AG20443 (cell line): Measurements from ENCODE around the gene PDIK1L.

Experiments used
- DNase-seq: peaks from one replicate; pipeline ENCODE4 v3.0.0; 2012; ENCODE audit warnings: low spot score, mixed read lengths

PDIK1L gene

DNA sequence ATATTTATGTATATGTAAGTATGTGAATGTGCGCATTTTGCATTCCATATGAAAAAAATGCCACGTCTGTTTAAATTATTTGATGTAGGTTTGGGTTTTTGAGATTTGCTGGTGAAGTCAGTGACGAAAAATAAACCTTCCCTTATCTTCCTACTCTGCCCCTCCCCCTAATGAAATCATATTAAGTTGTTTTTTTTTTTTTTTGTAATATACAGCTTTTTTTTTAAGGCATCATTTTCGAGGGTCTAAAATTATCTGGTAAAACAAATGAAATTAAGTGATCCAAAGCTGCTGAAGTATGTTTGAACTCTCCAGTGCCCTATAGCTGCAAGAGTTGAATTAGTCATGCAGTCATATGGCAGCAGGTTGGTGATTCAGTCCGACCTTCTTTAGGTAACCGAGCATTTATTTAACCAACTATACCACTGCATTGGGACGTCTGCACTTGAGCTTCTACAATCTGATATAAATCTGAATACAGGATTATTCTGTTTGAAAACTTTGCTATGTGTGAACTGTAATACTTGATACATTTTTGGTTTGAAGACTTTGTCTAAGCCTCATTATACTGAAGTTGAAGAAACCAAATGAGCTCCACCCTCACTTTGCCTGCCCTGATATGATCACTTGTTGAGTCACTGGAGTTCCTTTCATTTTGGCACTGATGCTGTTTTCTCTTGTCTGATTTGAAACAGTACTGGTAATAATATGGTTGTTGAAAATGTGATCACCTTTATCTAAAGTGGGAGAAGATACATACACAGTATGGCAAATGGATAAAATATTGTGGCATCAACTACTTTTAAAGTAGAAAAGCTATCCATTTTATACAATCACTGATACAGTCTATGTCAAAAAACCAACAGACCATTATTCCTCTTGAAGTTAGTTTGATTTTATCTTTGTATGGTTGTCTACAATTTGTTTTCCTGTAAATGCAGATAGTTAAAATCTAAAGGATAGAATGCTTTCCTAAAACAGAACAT, 11.7 kb downstream of the PDIK1L start:
- DNase-seq: peak; percentile 59

DNA sequence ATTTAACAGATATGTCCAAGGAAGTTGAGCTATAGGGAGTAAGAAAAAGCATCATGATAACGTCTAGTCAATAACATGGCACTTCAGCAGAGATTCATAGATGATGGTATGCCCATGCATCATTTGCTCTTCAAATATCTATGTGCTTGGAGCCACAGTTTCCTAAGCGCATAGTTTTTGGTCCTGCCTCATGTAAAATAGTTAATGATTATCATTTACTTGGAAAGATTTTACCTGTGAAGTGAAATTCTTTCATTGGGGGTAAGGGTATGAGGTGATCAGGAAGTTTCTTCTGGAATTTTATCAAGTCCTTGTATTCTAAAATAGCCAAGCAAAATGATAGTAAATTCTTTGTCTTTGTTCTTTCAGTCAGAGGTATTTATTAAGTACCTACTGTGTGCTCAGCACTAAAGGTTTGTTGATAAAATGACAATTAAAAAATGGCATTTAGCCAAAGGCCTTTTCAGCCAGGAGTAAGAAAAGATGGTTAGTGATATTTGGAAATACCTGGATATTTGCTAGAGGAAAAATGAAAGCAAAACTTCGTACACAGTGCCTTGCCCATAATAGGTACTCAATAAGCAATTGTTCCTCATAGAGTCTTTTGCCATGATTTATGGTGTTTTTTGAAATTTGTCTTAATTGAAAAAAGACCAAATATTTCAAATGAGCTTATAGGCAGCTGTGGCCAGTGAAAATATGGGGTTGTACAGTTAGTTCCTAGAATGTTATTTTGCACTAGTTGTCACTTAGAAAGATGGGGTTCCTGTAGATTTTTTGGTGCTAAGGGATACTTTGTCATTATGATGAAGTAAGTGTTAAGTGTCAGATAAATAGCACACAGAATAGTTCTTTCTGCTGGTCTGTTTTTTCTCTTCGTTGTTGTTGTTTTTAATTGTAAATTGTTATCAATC, 13.1 kb downstream of the PDIK1L start:
- no peak for DNase-seq

DNA sequence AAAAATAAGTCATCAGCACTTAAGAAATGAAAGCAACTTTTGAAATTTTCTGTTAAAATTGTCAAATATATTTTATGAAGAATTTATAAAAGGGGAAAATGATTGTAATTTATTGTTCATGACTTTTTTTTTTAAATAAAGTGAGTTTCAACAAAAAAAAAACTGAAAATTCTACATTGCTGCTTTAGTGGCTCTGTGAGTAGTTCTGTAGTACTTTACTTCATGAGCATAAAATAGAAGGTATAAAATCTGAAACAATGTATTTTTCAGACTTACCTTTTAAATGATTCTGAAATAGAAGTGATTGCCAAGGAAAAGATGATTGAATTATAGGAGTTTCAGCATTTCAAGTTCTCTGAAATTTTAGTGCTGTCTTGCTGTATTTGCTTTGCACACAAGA, 13.8 kb downstream of the PDIK1L start:
- DNase-seq: no peak

DNA sequence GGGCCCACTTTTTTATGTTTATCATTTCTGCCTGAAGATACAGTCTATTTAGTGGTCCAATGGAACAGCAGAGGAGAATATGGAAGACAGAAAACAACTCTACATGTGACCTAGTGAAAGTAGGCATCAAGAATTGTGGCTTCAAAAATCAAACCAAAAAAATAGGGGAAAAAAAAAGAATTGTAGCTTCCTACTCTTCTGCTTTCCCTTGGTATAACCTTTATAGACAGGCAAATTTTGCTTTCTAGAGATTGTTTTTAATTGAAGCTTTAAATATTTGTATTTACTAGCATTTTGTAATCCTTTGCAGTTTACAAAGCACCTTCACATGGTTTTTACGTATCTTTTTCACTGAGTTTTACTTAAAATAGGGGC, 14.3 kb downstream of the PDIK1L start:
- DNase-seq: no peak

DNA sequence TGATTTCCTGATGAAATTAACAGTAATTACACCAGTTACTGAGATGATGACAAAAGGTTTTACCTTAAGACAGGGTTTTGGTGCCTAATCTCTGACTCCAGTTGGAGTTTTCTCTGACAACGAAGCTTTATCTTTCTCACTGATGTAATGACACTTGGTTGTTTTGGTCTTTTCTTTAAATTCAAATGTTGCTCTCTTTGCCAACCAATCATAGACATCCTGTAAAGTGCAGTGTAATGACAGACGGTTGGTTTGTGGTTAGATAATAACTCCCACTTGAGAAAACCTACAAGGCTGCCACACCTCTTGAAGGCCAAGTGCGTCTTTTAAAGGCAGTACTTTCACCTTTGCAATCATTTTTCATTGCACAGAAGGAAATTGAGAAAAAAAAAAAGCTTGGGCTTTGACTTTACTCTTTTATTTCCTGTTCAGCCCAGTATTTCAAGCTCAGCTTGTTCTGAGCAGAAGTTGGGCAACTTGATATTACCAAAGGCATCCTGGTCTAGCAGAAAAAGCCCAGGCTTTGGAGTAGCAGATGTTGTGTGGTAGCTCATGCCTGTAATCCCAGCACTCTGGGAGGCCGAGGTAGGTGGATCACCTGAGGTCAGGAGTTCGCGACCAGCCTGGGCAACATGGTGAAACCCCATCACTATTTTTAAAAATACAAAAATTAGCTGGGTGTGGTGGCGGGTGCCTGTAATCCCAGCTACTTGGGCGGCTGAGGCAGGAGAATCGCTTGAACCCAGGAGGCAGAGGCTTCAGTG, 14.9 kb downstream of the PDIK1L start:
- DNase-seq: no peak

DNA sequence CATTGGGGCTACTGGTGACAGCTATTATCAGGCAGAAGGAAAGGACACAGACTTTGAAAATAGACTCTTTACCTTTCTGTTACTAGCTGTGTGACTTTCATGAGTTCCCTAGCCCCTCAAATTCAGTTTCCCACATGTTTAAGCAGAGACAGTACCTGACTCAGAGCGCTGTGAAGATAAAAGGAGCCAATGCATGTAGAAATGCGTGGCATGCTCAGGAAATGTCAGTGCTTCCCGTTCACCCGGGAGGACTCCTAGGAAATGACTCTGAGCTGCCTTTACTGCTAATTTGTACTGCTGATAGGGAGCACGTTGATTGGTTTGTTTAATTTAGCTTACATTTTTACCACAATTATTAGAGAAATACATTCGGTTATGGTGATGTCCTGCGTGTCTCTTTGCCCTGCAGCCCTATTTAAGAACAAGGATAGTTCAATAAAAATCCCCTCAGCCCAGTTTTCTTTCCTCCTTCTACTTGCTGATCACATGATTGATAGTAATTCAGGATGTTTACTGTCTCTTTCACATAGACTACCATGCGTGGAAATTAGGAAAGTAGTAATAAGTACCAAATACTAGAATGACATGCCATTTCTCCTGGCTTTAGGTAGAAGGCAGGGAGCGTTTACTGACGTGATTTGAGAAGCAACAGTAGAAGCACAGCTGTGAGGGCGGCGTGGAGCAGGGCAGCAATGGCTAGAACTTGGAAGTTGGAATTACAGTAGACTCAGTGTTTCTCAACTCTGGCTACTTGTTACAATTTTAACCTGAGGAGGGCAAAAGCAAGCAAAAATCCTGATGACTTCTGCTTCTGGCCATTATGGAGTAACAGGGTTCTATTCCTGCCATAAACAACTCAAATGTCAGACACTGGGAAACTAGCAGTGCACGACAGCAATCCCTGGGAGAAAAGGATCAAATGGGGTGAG, 15.9 kb downstream of the PDIK1L start:
- no peak for DNase-seq

DNA sequence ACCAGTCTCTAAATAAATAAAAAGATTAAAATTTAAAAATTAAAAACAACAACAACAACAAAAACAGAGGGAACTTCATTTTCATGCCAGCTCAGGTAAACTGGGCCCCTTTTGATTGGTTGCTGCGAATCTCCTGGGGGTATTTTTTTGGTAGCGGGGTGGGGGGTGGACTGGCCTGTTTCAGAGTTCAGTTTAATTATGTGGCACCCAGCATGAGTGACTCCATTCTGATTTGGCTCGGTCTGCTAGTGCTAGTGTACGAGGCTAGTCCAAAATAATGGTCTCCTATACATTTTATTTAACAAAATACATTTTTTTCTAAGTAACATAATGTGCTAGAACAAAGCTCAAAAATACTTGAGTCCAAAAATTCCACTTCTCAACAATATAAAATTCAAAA, 18.2 kb downstream of the PDIK1L start:
- DNase-seq: no peak

DNA sequence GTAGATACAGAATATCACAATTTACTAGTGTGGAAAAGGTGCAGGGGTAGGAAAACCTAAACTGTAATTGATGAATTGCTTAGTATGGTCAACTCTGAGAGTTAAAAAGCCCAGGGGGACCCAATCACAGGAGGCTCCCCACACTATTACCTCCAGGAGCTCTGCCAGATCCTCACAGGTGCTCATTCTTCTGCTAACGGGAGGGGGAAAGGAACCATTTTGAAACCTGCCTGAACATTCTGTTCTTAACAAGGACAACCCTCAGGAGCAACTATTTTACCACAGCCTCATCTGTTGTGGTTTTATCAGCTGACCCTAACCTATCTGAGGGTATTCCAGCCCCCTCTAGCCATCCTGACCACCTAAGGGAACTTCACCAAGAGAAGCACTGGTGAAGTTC, 19.1 kb downstream of the PDIK1L start:
- no peak for DNase-seq

DNA sequence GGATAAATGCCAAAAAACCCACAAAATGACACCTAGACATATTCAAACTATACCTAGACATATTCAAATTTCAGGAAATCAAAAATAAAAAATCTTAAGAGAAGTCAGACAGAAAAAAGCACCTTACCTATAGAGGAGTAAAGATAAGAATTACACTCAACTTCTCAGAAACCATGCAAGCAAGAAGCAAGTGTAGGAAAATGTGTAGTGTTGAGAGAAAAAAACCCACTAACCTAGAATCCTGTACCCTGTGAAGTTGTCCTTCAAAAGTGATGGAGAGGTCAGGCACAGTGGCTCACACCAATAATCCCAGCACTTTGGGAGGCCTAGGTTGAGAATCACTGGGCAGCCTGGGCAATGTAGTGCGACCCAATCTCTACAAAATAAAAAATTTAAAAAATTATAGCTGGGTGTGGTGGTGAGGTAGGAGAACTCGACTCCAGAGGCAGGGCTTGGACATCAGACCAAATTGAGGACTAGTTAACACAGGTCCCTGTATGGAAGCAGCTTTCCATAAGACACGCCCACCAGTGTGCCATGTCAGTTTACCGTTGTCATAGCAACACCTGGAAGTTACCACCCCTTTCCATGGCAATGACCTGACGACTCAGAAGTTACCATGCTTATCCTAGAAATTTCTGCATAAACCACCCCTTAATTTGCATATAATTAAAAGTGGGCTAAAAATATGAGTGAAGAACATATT, 20.7 kb downstream of the PDIK1L start:
- DNase-seq: no peak

DNA sequence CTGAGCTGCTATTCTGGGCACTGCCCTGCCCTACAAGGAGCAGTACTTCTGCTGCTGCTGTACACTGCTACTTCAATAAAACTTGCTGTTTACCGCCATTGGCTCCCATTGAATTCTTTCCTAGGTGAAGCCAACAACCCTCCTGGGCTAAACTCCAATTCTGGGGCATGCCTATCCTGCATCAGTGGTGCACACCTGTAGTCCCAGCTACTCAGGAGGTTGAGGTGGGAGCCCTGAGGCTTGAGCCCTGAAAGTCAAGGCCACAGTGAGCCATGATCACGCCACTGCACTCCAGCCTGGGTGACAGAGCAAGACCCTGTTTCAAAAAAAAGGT, 21.2 kb downstream of the PDIK1L start:
- no peak for DNase-seq

DNA sequence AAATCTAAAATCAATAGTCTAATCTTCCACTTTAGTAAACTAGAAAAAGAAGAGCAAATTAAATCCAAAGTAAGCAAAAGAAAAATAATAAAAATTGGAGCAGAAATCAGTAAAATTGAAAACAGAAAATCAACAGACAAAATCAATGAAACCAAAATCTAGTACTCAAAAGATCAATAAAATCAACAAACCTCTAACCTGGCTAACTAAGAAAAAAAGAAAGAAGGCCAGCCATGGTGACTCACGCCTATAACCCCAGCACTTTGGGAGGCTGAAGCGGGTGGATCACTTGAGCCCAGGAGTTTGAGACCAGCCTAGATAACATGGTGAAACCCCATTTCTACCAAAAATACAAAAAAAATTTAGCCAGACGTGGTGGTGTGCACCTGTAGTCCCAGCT, 22.8 kb downstream of the PDIK1L start:
- DNase-seq: no peak

DNA sequence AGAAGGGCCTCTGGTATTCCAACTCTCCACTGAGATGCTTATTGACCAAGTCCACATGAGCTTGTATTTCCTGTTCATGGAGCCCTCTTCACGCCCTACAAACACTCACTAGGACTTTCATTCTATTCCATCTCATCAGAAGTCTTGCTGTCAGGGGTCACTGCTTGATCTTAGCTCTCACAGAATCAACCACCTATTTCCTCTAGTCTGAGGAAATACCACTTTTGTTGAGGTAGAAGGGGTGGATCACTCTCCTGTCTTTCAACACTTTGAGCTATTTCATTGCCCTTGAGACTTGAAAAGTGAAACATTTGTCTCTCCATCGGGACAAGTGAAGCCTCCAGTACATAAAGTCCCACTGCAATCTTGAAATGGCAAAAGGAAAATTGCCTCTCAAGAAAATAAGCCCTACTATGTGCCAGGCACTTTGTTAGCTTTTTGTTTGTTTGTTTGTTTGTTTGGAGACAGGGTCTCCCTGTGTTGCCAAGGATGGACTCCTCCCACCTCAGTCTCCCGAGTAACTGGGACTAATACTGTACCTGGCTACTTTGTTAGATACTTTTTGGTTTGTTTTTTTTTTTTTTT, 27.4 kb downstream of the PDIK1L start:
- no peak for DNase-seq

DNA sequence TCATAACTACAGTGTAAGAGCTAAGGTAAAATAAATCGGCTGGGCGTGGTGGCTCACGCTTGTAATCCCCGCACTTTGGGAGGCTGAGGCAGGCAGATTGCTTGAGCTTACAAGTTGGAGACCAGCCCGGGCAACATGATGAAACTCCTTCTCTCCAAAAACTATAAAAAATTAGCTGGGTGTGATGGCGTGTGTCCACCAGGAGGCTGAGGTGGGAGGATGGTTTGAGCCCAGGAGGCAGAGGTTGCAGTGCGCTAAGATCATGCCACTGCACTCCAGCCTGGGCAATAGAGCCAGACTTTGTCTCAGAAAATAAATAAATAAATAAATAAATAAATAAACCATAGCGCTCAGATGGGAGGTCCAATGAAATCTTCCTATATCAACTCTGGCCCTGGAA, 30.5 kb downstream of the PDIK1L start:
- no peak for DNase-seq

DNA sequence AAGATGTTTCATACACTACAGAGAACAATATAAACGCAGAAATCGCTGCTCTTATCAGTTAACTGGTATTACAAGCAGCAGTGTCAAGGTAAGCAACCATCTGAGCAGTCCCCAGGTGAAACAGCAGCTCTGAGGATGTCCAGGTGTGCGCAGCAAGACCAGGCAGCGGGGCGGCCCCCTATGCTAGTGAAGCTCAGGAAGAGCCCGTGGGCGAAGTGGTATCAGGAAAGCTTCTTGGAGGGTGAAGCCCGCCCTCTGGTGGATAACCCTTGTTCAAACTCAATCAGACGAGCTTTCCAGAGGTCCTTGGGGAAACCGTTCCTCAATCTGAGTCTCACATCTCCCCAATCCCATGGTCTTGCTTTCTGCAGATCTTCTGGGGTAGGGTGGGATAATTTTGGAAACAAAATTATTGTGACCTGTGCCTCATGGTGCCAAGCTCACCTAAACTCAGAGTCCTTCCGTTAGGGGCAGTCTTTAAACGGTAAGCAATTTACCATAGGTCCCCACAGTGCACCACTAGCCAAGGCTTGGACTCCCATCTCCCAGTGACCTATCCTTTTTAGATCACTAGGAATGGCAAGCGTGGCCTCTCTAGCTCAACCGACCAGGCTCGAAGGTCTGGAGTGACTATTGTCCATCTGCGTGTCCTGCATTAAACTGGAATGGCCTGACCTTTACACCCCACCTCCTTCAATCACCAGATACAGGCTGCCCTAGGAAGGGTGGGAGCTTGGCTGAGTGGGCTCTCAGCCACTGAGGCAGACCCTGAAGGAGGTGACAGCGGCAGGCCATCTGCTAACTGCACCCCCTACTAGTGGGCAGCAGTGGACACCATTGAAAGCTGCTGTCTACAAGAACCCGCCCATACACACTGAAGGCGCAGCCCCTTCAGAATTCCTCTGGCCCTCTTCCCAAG, 33.7 kb downstream of the PDIK1L start:
- peak; percentile 83 for DNase-seq

DNA sequence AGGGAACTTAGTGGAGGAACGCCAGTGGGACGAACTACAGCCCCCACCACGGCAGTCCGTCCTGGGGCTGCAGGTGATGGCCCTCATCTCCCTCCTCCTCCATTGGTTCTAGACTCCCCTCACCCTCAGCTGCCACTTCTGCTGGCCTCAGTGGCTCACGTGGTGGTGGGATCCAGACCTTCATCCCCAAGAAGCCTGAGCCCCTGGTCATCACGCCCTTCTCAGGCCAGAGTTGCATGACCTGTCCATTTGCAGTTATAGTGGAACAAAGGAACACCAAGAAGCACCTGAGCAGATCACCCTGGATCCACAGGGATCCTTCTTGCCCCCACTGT, 34.3 kb downstream of the PDIK1L start:
- DNase-seq: no peak

DNA sequence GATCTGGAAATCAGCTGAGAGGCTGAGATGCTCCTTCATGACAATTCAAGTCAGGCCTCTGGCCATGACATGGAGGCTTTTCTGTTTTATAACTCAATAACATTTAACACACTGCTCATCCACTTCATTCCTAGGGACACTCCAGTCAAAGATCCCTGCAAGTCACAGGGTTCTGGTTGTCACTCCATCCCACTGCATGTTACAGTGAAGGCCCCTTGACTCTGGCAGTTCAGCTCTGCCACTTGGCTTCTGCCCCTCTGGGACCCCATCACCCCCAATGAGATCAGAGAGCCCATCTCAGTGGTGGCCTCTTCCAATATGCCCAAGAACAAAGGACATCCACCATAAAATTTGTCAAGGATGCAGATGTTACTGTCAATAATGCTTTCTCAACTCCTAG, 37.3 kb downstream of the PDIK1L start:
- DNase-seq: no peak

DNA sequence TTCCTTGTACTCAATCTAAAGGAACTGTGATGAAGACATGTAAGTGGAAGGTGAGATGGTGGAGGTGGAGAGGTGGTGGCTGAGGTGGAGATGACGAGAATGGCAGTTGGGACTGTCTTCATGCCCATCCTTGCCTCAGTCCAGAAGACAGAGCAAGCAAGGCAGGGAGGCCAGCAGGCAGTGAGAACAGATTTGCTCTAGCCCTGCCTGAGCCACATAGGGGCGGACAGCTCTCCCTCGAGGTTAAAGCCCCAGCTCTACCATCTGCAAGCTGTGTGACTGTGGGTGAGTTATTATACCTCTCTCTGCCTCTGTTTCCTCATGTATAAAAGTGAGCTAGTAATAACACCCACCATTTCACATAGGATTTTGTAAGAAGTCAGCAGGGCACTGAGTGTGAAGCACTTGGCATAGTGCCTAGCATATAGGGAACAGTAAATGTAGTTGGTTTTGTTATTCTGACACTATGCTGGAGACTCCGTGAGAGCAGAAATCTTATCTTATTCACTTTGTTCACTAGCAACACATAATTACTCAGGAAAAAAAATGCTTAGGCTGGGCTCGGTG, 42.4 kb downstream of the PDIK1L start:
- no peak for DNase-seq

DNA sequence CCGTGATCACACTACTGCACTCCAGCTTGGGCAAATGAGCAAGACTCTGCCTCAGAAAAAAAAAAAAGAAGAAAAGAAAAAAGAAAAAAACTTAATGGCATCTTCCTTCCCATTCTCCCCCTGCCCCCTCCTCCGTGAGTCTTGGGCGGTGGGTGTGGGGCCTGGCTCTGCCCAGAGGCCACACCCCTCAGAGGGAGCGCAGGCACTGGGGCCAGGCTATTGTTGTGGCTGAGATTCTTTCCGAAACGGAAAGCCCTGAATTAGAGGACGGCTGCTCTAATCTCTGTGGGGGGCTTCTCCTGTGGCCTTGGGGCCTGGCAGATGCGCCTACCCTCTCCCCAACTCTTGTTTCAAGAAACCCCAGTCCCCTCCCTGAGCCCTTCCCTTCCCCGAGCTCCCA, 43.1 kb downstream of the PDIK1L start:
- DNase-seq: no peak
